22Rv1 (cell line): ENCODE measurements around the gene ARPC1A.

Source experiments
- CTCF ChIP-seq: fragments of 450-650 bp; IDR thresholded peaks from 2 replicates; pipeline ENCODE4 v1.5.1; 2017; ENCODE audit warnings: mild to moderate bottlenecking
- ZFX ChIP-seq: fragments of 450-650 bp; IDR thresholded peaks from 2 replicates; pipeline ENCODE4 v1.6.1; 2017; ENCODE audit warnings: antibody characterized with exemption, borderline replicate concordance

- TF ChIP-seq CTCF: no peak
- TF ChIP-seq ZFX: no peak
These were observed 46.8 kb downstream of the ARPC1A start for GRCh38 chr7:99372275-99373090.
